Renal pelvis (tissue), 4 donors: ENCODE results near the gene SBSN. TPM values are rescaled to one million over a fixed set of nuclear protein-coding genes. Genes with fewer than 3 reads are reported as not detected.
"Not testable (repeated sequence)": the region's sequence is repeated elsewhere in the genome, so short reads cannot be mapped to it uniquely, and the experiment has no call there.

Experiments
- DNase-seq: peaks from one replicate; pipeline ENCODE4 v3.0.0-alpha.2; 2013
- polyA plus RNA-seq, 3 donors: library from polyadenylated mRNA; unstranded; fragments of 120-200 nt; gene quantifications; one replicate each; pipeline ENCODE4 v1.2.1, GENCODE V29; 2013; ENCODE audit not compliant: insufficient read length in 3 of 3

SBSN gene
- polyA plus RNA-seq, 3 donors: not detected

DNA sequence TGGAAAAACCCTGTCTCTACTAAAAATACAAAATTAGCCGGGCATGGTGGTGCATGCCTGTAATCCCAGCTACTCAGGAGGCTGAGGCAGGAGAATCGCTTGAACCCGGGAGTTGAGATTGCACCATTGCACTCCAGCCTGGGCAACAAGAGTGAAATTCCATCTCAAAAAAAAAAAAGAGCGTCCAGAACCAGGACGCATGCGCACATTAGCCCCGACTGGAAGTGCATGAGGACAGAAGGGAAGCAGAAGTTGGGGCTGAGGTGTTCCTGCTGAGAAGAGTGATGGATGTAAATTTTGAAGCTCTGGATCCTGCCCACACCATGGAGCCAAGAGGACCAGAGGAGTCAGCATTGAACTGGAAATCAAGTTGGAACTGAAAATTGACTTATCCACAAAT is 53.5 kb downstream of the SBSN start:
- DNase-seq: not testable (repeated sequence)

- no peak for DNase-seq
Measured at GRCh38 chr19:35474104-35474503, 54.0 kb downstream of the SBSN start.

Other genes with a start within 250 kb of the SBSN start
- gene HAMP, start 245.8 kb downstream of the SBSN start, polyA plus RNA-seq: under 1 TPM; 0.19 to 0.34 (median 0.25) TPM
- 1 to 10 TPM; 5.1 to 6.2 (median 5.3) TPM for gene MAG, start 236.2 kb downstream of the SBSN start, polyA plus RNA-seq
- 10 to 100 TPM in 2 of 3 donors, 1 to 10 TPM in 1; 8.4 to 33.6 (median 15.5) TPM for gene CD22, start 199.1 kb downstream of the SBSN start, polyA plus RNA-seq
- gene FFAR1, start 180.4 kb downstream of the SBSN start, polyA plus RNA-seq: under 1 TPM; 0.46 to 0.70 (median 0.53) TPM
- under 1 TPM in 2 of 3 donors, not detected in 1; 0.20 to 0.31 TPM for gene FFAR3, start 169.9 kb downstream of the SBSN start, polyA plus RNA-seq
- gene GPR42, start 157.2 kb downstream of the SBSN start, polyA plus RNA-seq: under 1 TPM in 1 of 3 donors, not detected in 2; 0.18 TPM
- gene FFAR2, start 80.1 kb downstream of the SBSN start, polyA plus RNA-seq: under 1 TPM; 0.19 to 0.41 (median 0.28) TPM
- 1 to 10 TPM in 1 of 3 donors, under 1 TPM in 2; 0.48 to 1.6 (median 0.70) TPM for gene KRTDAP, start 37.8 kb downstream of the SBSN start, polyA plus RNA-seq
- 100 to 1,000 TPM in 2 of 3 donors, 10 to 100 TPM in 1; 72.2 to 133 (median 113) TPM for gene DMKN, start 14.7 kb downstream of the SBSN start, polyA plus RNA-seq
- gene GAPDHS, start 5.1 kb upstream of the SBSN start, polyA plus RNA-seq: not detected
- 100 to 1,000 TPM in 1 of 3 donors, 10 to 100 TPM in 2; 94.0 to 109 (median 96.3) TPM for gene TMEM147, start 17.3 kb upstream of the SBSN start, polyA plus RNA-seq
- gene ATP4A, start 35.3 kb upstream of the SBSN start, polyA plus RNA-seq: under 1 TPM in 1 of 3 donors, not detected in 2; 0.03 TPM
- not detected for gene PMIS2, start 57.9 kb upstream of the SBSN start, polyA plus RNA-seq
- 10 to 100 TPM; 25.2 to 33.1 (median 25.4) TPM for gene HAUS5, start 84.4 kb upstream of the SBSN start, polyA plus RNA-seq
- gene RBM42, start 100.7 kb upstream of the SBSN start, polyA plus RNA-seq: 10 to 100 TPM; 66.7 to 93.3 (median 84.2) TPM
- 1 to 10 TPM; 2.4 to 2.7 (median 2.4) TPM for gene ETV2, start 113.4 kb upstream of the SBSN start, polyA plus RNA-seq
- 100 to 1,000 TPM; 306 to 397 (median 334) TPM for gene COX6B1, start 120.0 kb upstream of the SBSN start, polyA plus RNA-seq
- gene UPK1A, start 138.2 kb upstream of the SBSN start, polyA plus RNA-seq: 10 to 100 TPM; 13.1 to 27.1 (median 15.8) TPM
- under 1 TPM; 0.21 to 0.62 (median 0.30) TPM for gene ZBTB32, start 176.2 kb upstream of the SBSN start, polyA plus RNA-seq
- gene KMT2B, start 189.7 kb upstream of the SBSN start, polyA plus RNA-seq: 10 to 100 TPM; 37.4 to 41.5 (median 37.7) TPM
- 1 to 10 TPM; 2.1 to 3.9 (median 3.8) TPM for gene IGFLR1, start 214.1 kb upstream of the SBSN start, polyA plus RNA-seq
- gene U2AF1L4, start 217.1 kb upstream of the SBSN start, polyA plus RNA-seq: 10 to 100 TPM; 18.0 to 21.7 (median 19.3) TPM
- gene PSENEN, start 217.3 kb upstream of the SBSN start, polyA plus RNA-seq: 10 to 100 TPM; 61.5 to 77.1 (median 68.9) TPM
- 10 to 100 TPM; 13.1 to 14.0 (median 13.8) TPM for gene LIN37, start 220.3 kb upstream of the SBSN start, polyA plus RNA-seq
- 10 to 100 TPM; 20.5 to 34.1 (median 23.3) TPM for gene HSPB6, start 228.7 kb upstream of the SBSN start, polyA plus RNA-seq
- 10 to 100 TPM; 15.6 to 26.2 (median 26.0) TPM for gene PROSER3, start 229.9 kb upstream of the SBSN start, polyA plus RNA-seq
- 10 to 100 TPM; 26.4 to 38.7 (median 32.1) TPM for gene ARHGAP33, start 247.3 kb upstream of the SBSN start, polyA plus RNA-seq